ENCODE results near the gene PRKN. TPM values are rescaled to one million over a fixed set of nuclear protein-coding genes. Genes with fewer than 3 reads are reported as not detected.

PRKN gene
- total and polyA plus RNA-seq, 2 donors (not counting 1 experiment from before 2014, with no cell fraction given): 0.43 to 4.6 TPM

DNA sequence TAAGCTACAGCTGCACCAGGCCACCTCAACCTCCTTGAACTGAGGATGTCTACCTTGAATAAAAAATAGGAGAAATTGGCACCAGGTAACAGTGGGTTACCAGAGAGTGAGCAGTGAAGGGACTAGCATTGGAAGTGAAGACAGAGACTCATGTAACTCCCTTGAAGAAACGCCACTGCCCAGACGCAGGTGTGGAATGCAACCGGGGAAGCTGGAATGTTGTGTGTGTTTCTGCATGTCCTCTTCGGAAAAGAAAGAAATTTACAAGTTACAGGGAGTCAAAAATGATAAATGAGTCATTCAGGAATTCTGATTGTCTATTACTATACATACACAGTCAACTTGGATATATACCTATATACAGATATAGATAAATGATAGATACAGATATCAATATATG is 939.0 kb downstream of the PRKN start:
- Histone ChIP-seq H3K9me3 (ENCODE audit: control insufficient read depth, insufficient read depth, low read depth, low read length) (no peaks in the 10 kb centered on the region), H3K4me3 (replicated peaks in 1 of 4; ENCODE audit: control extremely low read depth in 1 of 4, insufficient read depth in 1 of 4, low read depth in 3 of 4, low read length in 4 of 4) (no peak overlapping the region), H3K27ac (ENCODE audit: insufficient read depth, low read length) (no peak overlapping the region), H3K9ac (ENCODE audit: insufficient read depth, low read length) (no peak overlapping the region), H2AFZ (ENCODE audit: low read length) (no peak overlapping the region), H4K20me1 (ENCODE audit: control insufficient read depth, extremely low read depth, insufficient read depth, low read length) (no peaks in the 10 kb centered on the region), H3K79me2 (ENCODE audit: control insufficient read depth, insufficient read depth, low read length) (no peaks in the 10 kb centered on the region), H3K4me1 (ENCODE audit: control insufficient read depth, extremely low read depth, insufficient read depth, low read length) (no peaks in the 10 kb centered on the region), H3K4me2 (ENCODE audit: extremely low read depth, insufficient read depth, low read length) (no peak overlapping the region), H3K36me3 (ENCODE audit: control insufficient read depth, insufficient read depth, low read length) (no peaks in the 10 kb centered on the region), H3K27me3 (ENCODE audit: control insufficient read depth, insufficient read depth, low read length) (no peaks in the 10 kb centered on the region)
- no peak for DNase-seq (ENCODE audit: low read depth in 2 of 2)
- TF ChIP-seq EZH2 (IDR thresholded peaks at IDR 0.05; ENCODE audit: low read length, missing control alignments): no peak
- TF ChIP-seq, protein P1, sequence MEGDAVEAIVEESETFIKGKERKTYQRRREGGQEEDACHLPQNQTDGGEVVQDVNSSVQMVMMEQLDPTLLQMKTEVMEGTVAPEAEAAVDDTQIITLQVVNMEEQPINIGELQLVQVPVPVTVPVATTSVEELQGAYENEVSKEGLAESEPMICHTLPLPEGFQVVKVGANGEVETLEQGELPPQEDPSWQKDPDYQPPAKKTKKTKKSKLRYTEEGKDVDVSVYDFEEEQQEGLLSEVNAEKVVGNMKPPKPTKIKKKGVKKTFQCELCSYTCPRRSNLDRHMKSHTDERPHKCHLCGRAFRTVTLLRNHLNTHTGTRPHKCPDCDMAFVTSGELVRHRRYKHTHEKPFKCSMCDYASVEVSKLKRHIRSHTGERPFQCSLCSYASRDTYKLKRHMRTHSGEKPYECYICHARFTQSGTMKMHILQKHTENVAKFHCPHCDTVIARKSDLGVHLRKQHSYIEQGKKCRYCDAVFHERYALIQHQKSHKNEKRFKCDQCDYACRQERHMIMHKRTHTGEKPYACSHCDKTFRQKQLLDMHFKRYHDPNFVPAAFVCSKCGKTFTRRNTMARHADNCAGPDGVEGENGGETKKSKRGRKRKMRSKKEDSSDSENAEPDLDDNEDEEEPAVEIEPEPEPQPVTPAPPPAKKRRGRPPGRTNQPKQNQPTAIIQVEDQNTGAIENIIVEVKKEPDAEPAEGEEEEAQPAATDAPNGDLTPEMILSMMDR (conservative IDR thresholded peaks at IDR 0.05 in 1 of 2, IDR thresholded peaks at IDR 0.05 in 1 of 2; ENCODE audit: low read depth in 1 of 2, low read length in 2 of 2): no peak

DNA sequence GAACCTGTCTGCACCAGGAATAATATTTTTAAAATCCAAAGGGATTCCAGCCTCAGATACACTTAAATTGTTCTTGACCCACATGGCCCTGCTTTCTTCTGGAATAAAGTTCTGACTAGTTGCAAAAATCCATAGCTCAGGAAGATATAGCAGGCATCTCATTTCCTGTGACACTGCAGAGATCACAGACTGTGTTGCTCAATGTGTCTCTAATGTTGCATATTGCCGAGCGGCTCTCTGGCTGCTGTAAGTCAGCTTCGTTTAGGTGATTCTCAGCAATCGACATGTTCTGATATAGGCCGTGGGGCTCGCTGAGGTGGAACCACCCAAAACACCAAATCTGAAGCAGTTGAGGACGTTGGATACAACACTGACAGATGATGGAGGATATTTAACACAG is 955.4 kb downstream of the PRKN start:
- Histone ChIP-seq H3K4me3 (replicated peaks in 1 of 4; ENCODE audit: control extremely low read depth in 1 of 4, insufficient read depth in 1 of 4, low read depth in 3 of 4, low read length in 4 of 4) (no peak overlapping the region), H3K4me2 (ENCODE audit: extremely low read depth, insufficient read depth, low read length) (no peak overlapping the region), H2AFZ (ENCODE audit: low read length) (no peak overlapping the region), H3K27me3 (ENCODE audit: control insufficient read depth, insufficient read depth, low read length) (no peaks in the 10 kb centered on the region), H4K20me1 (ENCODE audit: control insufficient read depth, extremely low read depth, insufficient read depth, low read length) (no peaks in the 10 kb centered on the region), H3K4me1 (ENCODE audit: control insufficient read depth, extremely low read depth, insufficient read depth, low read length) (no peaks in the 10 kb centered on the region), H3K9ac (ENCODE audit: insufficient read depth, low read length) (no peak overlapping the region), H3K27ac (ENCODE audit: insufficient read depth, low read length) (no peak overlapping the region), H3K9me3 (ENCODE audit: control insufficient read depth, insufficient read depth, low read depth, low read length) (no peaks in the 10 kb centered on the region), H3K36me3 (ENCODE audit: control insufficient read depth, insufficient read depth, low read length) (no peaks in the 10 kb centered on the region), H3K79me2 (ENCODE audit: control insufficient read depth, insufficient read depth, low read length) (no peaks in the 10 kb centered on the region)
- TF ChIP-seq, protein P1 (conservative IDR thresholded peaks at IDR 0.05 in 1 of 2, IDR thresholded peaks at IDR 0.05 in 1 of 2; ENCODE audit: low read depth in 1 of 2, low read length in 2 of 2): no peak
- DNase-seq (ENCODE audit: low read depth in 2 of 2): peak in 1 of 2 donors; percentile 42

DNA sequence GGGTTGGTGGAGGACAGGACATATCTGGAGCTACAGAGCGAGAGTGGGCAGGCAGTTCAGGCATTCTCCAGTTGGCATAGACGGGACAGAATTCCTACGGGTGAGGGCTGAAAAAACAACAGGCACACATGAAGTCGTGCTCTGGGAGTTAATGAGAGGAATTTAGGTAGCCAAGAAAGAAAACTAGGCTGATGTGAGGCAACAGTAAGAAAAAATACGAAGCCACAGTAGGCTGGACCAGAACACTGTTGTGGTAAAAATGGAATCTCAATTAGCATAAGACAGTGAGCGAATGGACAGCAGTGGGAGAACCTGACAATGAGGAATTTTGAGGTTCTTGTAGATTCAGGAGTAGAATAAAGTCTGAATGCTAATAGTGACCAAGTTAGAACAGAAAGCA is 965.6 kb downstream of the PRKN start:
- TF ChIP-seq, protein P1 (conservative IDR thresholded peaks at IDR 0.05 in 1 of 2, IDR thresholded peaks at IDR 0.05 in 1 of 2; ENCODE audit: low read depth in 1 of 2, low read length in 2 of 2): no peak
- Histone ChIP-seq H3K27ac (ENCODE audit: insufficient read depth, low read length) (no peak overlapping the region), H3K4me3 (replicated peaks in 1 of 4; ENCODE audit: control extremely low read depth in 1 of 4, insufficient read depth in 1 of 4, low read depth in 3 of 4, low read length in 4 of 4) (no peak overlapping the region), H3K9ac (ENCODE audit: insufficient read depth, low read length) (no peak overlapping the region), H3K9me3 (ENCODE audit: control insufficient read depth, insufficient read depth, low read depth, low read length) (no peaks in the 10 kb centered on the region), H3K4me1 (ENCODE audit: control insufficient read depth, extremely low read depth, insufficient read depth, low read length) (no peaks in the 10 kb centered on the region), H4K20me1 (ENCODE audit: control insufficient read depth, extremely low read depth, insufficient read depth, low read length) (no peaks in the 10 kb centered on the region), H3K27me3 (ENCODE audit: control insufficient read depth, insufficient read depth, low read length) (no peaks in the 10 kb centered on the region), H2AFZ (ENCODE audit: low read length) (no peak overlapping the region), H3K36me3 (ENCODE audit: control insufficient read depth, insufficient read depth, low read length) (no peaks in the 10 kb centered on the region), H3K4me2 (ENCODE audit: extremely low read depth, insufficient read depth, low read length) (no peak overlapping the region), H3K79me2 (ENCODE audit: control insufficient read depth, insufficient read depth, low read length) (no peaks in the 10 kb centered on the region)
- peak in 1 of 2 donors; percentile 66 for DNase-seq (ENCODE audit: low read depth in 2 of 2)

Measured in fibroblast of lung (primary cell).